Hepatocyte (in vitro differentiated cells): ENCODE measurements around the gene FOXL1. TPM values are rescaled to one million over a fixed set of nuclear protein-coding genes. Genes with fewer than 3 reads are reported as not detected.

Experiments used
- DNase-seq: peaks from one replicate; pipeline ENCODE4 v3.0.0-alpha.2; 2016; ENCODE audit warnings: low spot score
- H2AFZ ChIP-seq: fragments of 200-600 bp; sonication (generic); 2 replicates; pipeline ENCODE4 v1.6.0; 2016; ENCODE audit warnings: antibody characterized with exemption, mild to moderate bottlenecking
- H3K27ac ChIP-seq: fragments of 200-600 bp; sonication (generic); 2 replicates; pipeline ENCODE4 v1.5.1; 2016; ENCODE audit warnings: mild to moderate bottlenecking
- H3K27me3 ChIP-seq: fragments of 200-600 bp; sonication (generic); 2 replicates; pipeline ENCODE4 v1.6.1; 2016
- H3K36me3 ChIP-seq: fragments of 200-600 bp; sonication (generic); replicated peaks from 2 replicates; pipeline ENCODE4 v1.5.1; 2016; ENCODE audit warnings: low read depth; ENCODE audit not compliant: insufficient read depth
- H3K4me1 ChIP-seq: fragments of 200-600 bp; sonication (generic); 2 replicates; pipeline ENCODE4 v1.5.1; 2016; ENCODE audit warnings: mild to moderate bottlenecking, moderate library complexity; ENCODE audit not compliant: insufficient read depth
- H3K4me2 ChIP-seq: fragments of 200-600 bp; sonication (generic); 2 replicates; pipeline ENCODE4 v1.6.0; 2016
- H3K4me3 ChIP-seq: fragments of 200-600 bp; sonication (generic); 2 replicates; pipeline ENCODE4 v1.5.1; 2016; ENCODE audit warnings: mild to moderate bottlenecking
- H3K79me2 ChIP-seq: fragments of 200-600 bp; sonication (generic); 2 replicates; pipeline ENCODE4 v1.6.0; 2017; ENCODE audit warnings: mild to moderate bottlenecking
- H3K9me2 ChIP-seq: fragments of 200-600 bp; sonication (generic); replicated peaks from 2 replicates; pipeline ENCODE4 v1.6.0; 2017; ENCODE audit warnings: mild to moderate bottlenecking; ENCODE audit not compliant: insufficient read depth
- H3K9me3 ChIP-seq: fragments of 200-600 bp; sonication (generic); 2 replicates; pipeline ENCODE4 v1.5.1; 2016; ENCODE audit warnings: low read depth, mild to moderate bottlenecking
- H4K20me1 ChIP-seq: fragments of 200-600 bp; sonication (generic); 2 replicates; pipeline ENCODE4 v1.6.0; 2016; ENCODE audit warnings: mild to moderate bottlenecking; ENCODE audit not compliant: insufficient read depth, poor library complexity, severe bottlenecking
- EZH2 ChIP-seq: fragments of 200-600 bp; sonication (generic); IDR thresholded peaks from 2 replicates; pipeline ENCODE4 v1.6.1; 2016; ENCODE audit warnings: antibody characterized with exemption, mild to moderate bottlenecking, borderline replicate concordance
- EZH2phosphoT487 ChIP-seq: fragments of 200-600 bp; sonication (generic); IDR thresholded peaks from one replicate; pipeline ENCODE4 v1.6.1; 2018; ENCODE audit warnings: antibody characterized with exemption, mild to moderate bottlenecking, low read depth, moderate library complexity; ENCODE audit not compliant: unreplicated experiment, severe bottlenecking
- WGBS: methylation state at CpG from one replicate; pipeline ENCODE4 v1.1.6; 2016; ENCODE audit warnings: low lambda C conversion rate; ENCODE audit errors: missing lambda C conversion rate; 5-methylcytosine and 5-hydroxymethylcytosine counted together
- polyA plus RNA-seq: library from polyadenylated mRNA; unstranded; fragments of >200 nt; fragmentation: Nextera tagmentation; extraction: Ambion mirVana; gene quantifications from 2 replicates; pipeline ENCODE4 v1.2.1, GENCODE V29; 2016
- total RNA-seq: library from RNA; depleted of rRNA; stranded (reverse); fragments of >200 nt; gene quantifications from 2 replicates; pipeline ENCODE4 v1.2.3, GENCODE V29; 2014
- TF ChIP-seq, protein P1 (sequence below): fragments of 200-600 bp; sonication (generic); IDR thresholded peaks from 2 replicates; pipeline ENCODE4 v1.5.1; 2016; ENCODE audit warnings: antibody characterized with exemption, mild to moderate bottlenecking; ENCODE audit not compliant: poor library complexity

Gene FOXL1
- total and polyA plus RNA-seq, 2 experiments from 2014 or later: 1.3 to 3.1 TPM

DNA sequence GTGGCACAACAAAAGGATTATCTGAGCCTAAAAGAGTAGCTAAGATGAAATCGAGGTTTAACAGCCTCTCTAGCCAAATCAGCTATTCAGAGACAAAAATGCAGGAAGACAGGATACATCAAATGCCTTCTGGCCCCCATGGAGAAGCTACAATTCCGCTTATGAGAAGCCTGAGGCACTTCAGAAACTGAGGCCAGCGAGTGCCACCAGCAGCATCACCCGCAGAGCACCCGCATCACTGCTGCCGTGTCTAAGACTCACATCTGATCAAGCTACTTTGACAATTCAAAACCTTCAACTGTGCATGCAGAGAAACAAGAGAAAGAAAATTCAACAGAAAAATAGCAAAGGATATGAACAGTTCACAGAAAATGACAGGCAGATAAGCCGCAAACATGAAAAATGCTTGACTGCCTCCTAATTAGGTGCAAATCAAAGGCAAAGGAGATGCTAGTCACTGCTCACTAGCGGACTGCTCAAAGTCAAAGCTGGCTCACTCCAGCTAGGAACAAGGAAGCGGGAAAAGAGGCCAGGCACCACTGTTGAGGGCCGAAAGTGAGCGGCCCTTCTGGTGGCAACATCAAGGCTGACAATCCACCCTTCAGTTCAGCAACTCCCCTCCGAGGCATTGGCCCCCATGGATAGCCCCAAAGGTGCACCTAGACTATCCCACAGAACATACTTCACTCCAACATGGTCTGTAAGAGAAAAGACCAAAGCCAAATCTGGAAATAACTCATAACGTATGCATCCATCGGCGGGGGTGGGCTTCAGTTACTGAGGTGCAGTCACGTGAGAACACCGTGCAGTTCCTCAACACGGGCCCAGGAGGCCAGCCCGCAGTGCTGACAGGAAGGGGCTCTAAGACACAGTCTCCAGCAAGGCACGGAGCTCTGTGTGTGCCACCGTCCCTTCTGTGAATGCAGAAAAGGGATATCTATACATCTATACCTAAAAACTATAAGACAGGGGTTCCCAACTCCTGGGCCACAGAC, 35.3 kb upstream of the FOXL1 start:
- Histone ChIP-seq H3K4me2 (no peak overlapping the region), H3K4me1 (no peaks in the 10 kb centered on the region), H3K4me3 (no peak overlapping the region), H2AFZ (no peak overlapping the region), H3K36me3 (no peaks in the 10 kb centered on the region), H3K27me3 (no peaks in the 10 kb centered on the region), H4K20me1 (no peaks in the 10 kb centered on the region), H3K79me2 (no peaks in the 10 kb centered on the region), H3K9me2 (no peaks in the 10 kb centered on the region), H3K27ac (no peak overlapping the region), H3K9me3 (no peaks in the 10 kb centered on the region)
- WGBS: 95% methylated on average over 21 of the region's 21 CpGs
- no peak for TF ChIP-seq EZH2
- TF ChIP-seq, protein P1, sequence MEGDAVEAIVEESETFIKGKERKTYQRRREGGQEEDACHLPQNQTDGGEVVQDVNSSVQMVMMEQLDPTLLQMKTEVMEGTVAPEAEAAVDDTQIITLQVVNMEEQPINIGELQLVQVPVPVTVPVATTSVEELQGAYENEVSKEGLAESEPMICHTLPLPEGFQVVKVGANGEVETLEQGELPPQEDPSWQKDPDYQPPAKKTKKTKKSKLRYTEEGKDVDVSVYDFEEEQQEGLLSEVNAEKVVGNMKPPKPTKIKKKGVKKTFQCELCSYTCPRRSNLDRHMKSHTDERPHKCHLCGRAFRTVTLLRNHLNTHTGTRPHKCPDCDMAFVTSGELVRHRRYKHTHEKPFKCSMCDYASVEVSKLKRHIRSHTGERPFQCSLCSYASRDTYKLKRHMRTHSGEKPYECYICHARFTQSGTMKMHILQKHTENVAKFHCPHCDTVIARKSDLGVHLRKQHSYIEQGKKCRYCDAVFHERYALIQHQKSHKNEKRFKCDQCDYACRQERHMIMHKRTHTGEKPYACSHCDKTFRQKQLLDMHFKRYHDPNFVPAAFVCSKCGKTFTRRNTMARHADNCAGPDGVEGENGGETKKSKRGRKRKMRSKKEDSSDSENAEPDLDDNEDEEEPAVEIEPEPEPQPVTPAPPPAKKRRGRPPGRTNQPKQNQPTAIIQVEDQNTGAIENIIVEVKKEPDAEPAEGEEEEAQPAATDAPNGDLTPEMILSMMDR: no peak
- no peak for TF ChIP-seq EZH2phosphoT487
- no peak for DNase-seq

DNA sequence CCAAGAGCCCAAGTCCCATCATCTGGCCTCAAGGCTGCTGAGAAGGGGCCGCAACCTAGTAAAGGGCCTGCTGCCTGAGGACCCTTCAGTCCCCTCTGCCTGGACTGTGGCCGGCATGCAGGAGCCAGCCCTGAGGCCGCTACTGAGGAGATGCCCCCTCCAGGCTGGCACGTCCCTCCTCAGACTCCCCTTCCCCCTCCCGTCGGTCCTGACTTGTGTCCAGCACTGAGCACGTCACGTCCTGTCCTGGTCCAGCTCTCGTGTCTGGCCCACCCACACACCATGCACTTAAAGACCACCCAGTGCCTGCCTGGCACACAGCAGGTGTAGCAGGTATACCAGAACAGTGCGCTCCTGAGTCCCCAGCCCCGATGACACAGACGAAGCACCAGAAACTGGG, 32.9 kb upstream of the FOXL1 start:
- no peak overlapping the region for H2AFZ ChIP-seq
- H3K4me1 ChIP-seq: no peaks in the 10 kb centered on the region
- H3K9me3 ChIP-seq: no peaks in the 10 kb centered on the region
- no peak overlapping the region for H3K27ac ChIP-seq
- TF ChIP-seq, protein P1: no peak
- no peak for TF ChIP-seq EZH2phosphoT487
- TF ChIP-seq EZH2: no peak
- H3K9me2 ChIP-seq: no peaks in the 10 kb centered on the region
- DNase-seq: no peak
- no peaks in the 10 kb centered on the region for H4K20me1 ChIP-seq
- 78% methylated on average over 12 of the region's 12 CpGs for WGBS
- no peak overlapping the region for H3K4me3 ChIP-seq
- no peaks in the 10 kb centered on the region for H3K36me3 ChIP-seq
- no peak overlapping the region for H3K4me2 ChIP-seq
- H3K79me2 ChIP-seq: no peaks in the 10 kb centered on the region
- H3K27me3 ChIP-seq: no peaks in the 10 kb centered on the region

DNA sequence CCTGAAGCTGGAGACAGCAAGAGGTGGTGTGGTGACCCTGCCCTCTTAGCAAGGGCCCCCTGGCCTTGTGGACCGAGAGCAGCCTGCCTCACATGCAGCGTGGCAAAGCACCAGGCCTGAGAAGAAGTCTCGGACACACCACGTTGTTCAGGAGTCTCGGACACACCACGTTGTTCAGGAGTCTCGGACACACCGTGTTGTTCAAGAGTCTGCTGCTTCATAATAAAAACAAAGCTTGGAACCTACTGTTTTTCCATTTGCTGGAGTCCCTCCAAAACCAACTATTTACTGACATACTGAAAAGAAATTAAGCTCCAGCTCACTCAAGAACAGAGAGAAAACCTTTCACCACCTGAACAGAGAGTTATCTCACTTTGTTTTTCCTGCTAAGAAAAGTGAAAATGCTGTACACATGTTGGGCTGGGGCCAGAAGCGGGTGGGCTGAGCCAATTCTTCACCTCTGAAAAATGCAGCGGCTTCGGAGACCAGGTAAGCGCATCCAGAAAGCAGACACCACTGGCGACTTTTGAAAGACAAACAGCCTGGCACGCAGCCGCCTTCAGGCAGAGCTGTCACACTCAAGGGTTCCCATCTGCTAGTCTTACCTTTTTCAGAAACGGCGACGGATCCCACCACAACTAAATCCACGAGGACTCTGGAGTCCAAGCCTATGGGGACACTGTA, 32.3 kb upstream of the FOXL1 start:
- DNase-seq: no peak
- Histone ChIP-seq H2AFZ (no peak overlapping the region), H3K27ac (no peak overlapping the region), H3K4me2 (no peak overlapping the region), H3K79me2 (no peaks in the 10 kb centered on the region), H3K9me3 (no peaks in the 10 kb centered on the region), H3K4me1 (no peaks in the 10 kb centered on the region), H4K20me1 (no peaks in the 10 kb centered on the region), H3K27me3 (no peaks in the 10 kb centered on the region), H3K9me2 (no peaks in the 10 kb centered on the region), H3K4me3 (no peak overlapping the region), H3K36me3 (no peaks in the 10 kb centered on the region)
- 92% methylated on average over 19 of the region's 19 CpGs for WGBS
- TF ChIP-seq EZH2phosphoT487: no peak

DNA sequence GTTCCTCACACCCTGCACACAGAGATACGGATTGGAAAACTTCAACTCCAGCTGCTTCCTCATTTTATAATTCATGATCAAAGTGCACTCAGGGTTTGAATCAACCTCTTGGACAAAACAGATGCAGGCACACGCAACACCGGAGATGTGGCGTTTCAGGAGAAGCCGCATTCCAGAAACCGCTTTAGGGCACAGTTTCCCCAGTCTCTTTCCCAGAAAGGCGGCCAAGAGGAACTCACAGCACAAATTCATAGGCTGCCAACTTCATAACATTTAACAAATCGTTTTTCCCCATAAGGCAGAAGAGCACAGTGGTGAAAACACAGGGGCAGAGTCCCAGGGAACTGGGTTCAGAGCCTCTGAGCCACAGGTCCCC, 31.7 kb upstream of the FOXL1 start:
- Histone ChIP-seq H3K9me2 (no peaks in the 10 kb centered on the region), H3K4me1 (no peaks in the 10 kb centered on the region), H3K27me3 (no peaks in the 10 kb centered on the region), H3K4me2 (no peak overlapping the region), H2AFZ (no peak overlapping the region), H3K4me3 (no peak overlapping the region), H3K9me3 (no peaks in the 10 kb centered on the region), H3K27ac (no peak overlapping the region), H4K20me1 (no peaks in the 10 kb centered on the region), H3K36me3 (no peaks in the 10 kb centered on the region), H3K79me2 (no peaks in the 10 kb centered on the region)
- DNase-seq: no peak
- WGBS: 91% methylated on average over 8 of the region's 8 CpGs
- TF ChIP-seq, protein P1: no peak
- TF ChIP-seq EZH2 (no peak), EZH2phosphoT487 (no peak)
